Endodermal cell (in vitro differentiated cells): Measurements from ENCODE around the gene ZBTB42. TPM values are rescaled to one million over a fixed set of nuclear protein-coding genes. Genes with fewer than 3 reads are reported as not detected.
A peak's percentile ranks its signal among the peaks of the same experiment; 100 is the strongest.

ENCODE experiments used
- DNase-seq: peaks from one replicate; pipeline ENCODE4 v3.0.0-alpha.2; 2017
- H3K27ac ChIP-seq: 2 replicates; pipeline ENCODE4 v1.5.1; 2013; ENCODE audit warnings: mild to moderate bottlenecking, low read depth, low read length, moderate library complexity
- H3K27me3 ChIP-seq: 2 replicates; pipeline ENCODE4 v1.6.1; 2013; ENCODE audit warnings: mild to moderate bottlenecking, low read length, moderate library complexity; ENCODE audit not compliant: insufficient read depth, control insufficient read depth, poor library complexity, severe bottlenecking
- H3K36me3 ChIP-seq: 2 replicates; pipeline ENCODE4 v1.7.0; 2013; ENCODE audit warnings: mild to moderate bottlenecking, low read length, moderate library complexity; ENCODE audit not compliant: control insufficient read depth, insufficient read depth
- H3K4me1 ChIP-seq: one replicate; pipeline ENCODE4 v1.7.0; 2013; ENCODE audit warnings: low read length; ENCODE audit not compliant: control insufficient read depth, insufficient read depth
- H3K4me3 ChIP-seq: 2 replicates; pipeline ENCODE4 v1.5.1; 2013; ENCODE audit warnings: mild to moderate bottlenecking, low read length, moderate library complexity
- H3K9ac ChIP-seq: 2 replicates; pipeline ENCODE4 v1.6.1; 2013; ENCODE audit warnings: mild to moderate bottlenecking, low read length, moderate library complexity; ENCODE audit not compliant: poor library complexity, severe bottlenecking; ENCODE audit errors: extremely low read depth
- H3K9me3 ChIP-seq: 2 replicates; pipeline ENCODE4 v1.6.1; 2013; ENCODE audit warnings: mild to moderate bottlenecking, low read length, moderate library complexity; ENCODE audit not compliant: control insufficient read depth
- H3K27ac Mint-ChIP-seq: 2 replicates; pipeline ENCODE4 v1.8.0; 2020; ENCODE audit warnings: mixed read lengths
- H3K27me3 Mint-ChIP-seq: 2 replicates; pipeline ENCODE4 v1.8.0; 2021; ENCODE audit warnings: mild to moderate bottlenecking, mixed read lengths; ENCODE audit not compliant: insufficient read depth
- H3K36me3 Mint-ChIP-seq: 2 replicates; pipeline ENCODE4 v1.8.0; 2020; ENCODE audit warnings: low read depth, mixed read lengths
- H3K4me1 Mint-ChIP-seq: 2 replicates; pipeline ENCODE4 v1.8.0; 2020; ENCODE audit warnings: mixed read lengths
- H3K4me3 Mint-ChIP-seq: 2 replicates; pipeline ENCODE4 v1.8.0; 2020; ENCODE audit warnings: mild to moderate bottlenecking, moderate library complexity, mixed read lengths
- H3K9me3 Mint-ChIP-seq: 2 replicates; pipeline ENCODE4 v1.8.0; 2020; ENCODE audit warnings: mild to moderate bottlenecking, mixed read lengths
- CTCF ChIP-seq: fragments of 200-600 bp; sonication (generic); conservative IDR thresholded peaks from 2 replicates; pipeline ENCODE4 v1.5.0; 2021; ENCODE audit warnings: antibody characterized with exemption, mild to moderate bottlenecking
- WGBS, 2 experiments: methylation state at CpG; one replicate each; pipeline versions ENCODE4 v1.1.5 to v1.1.7; 2013; ENCODE audit warnings: missing lambda C conversion rate in 2 of 2, mixed read lengths in 1 of 2; ENCODE audit not compliant: insufficient coverage in 1 of 2, insufficient read length in 1 of 2; 5-methylcytosine and 5-hydroxymethylcytosine counted together
- total RNA-seq, 2 donors: library from RNA; stranded (reverse); fragmentation: NEBNext Ultra II Directional in 1 of 2; extraction: Animal tissue kit (Norgen Biotek cat#: 25700) in 1 of 2; gene quantifications; 2 replicates in 1 of 2; 3 replicates in 1 of 2; pipeline ENCODE4 v1.2.1, GENCODE V29; 2021

Gene ZBTB42
- total RNA-seq, 2 donors from 2014 or later: 7.7 to 8.4 TPM

GRCh38 chr14:104788873-104789663 lies 11.8 kb upstream of the ZBTB42 start:
- Mint-ChIP-seq H3K4me1 (peaks cover 8% of the 10 kb centered on the region), H3K27me3 (no peaks in the 10 kb centered on the region), H3K4me3 (no peak overlapping the region), H3K9me3 (no peaks in the 10 kb centered on the region), H3K27ac (no peak overlapping the region), H3K36me3 (peaks cover 10% of the 10 kb centered on the region)
- Histone ChIP-seq H3K9ac (no peak overlapping the region), H3K4me3 (no peak overlapping the region), H3K27ac (peak overlapping the region; percentile 49), H3K9me3 (no peaks in the 10 kb centered on the region), H3K27me3 (no peaks in the 10 kb centered on the region), H3K36me3 (peaks cover 4% of the 10 kb centered on the region), H3K4me1 (peaks cover 5% of the 10 kb centered on the region)
- WGBS, 2 experiments: 94 to 95% methylated on average over 24 to 39 of the region's 39 CpGs
- no peak for DNase-seq
- TF ChIP-seq CTCF: no peak

GRCh38 chr14:104789752-104790743 lies 10.9 kb upstream of the ZBTB42 start:
- DNase-seq: no peak
- Mint-ChIP-seq H3K4me3 (no peak overlapping the region), H3K36me3 (peaks cover 10% of the 10 kb centered on the region), H3K27ac (no peak overlapping the region), H3K4me1 (peaks cover 13% of the 10 kb centered on the region), H3K27me3 (no peaks in the 10 kb centered on the region), H3K9me3 (no peaks in the 10 kb centered on the region)
- H3K27ac ChIP-seq: no peak overlapping the region
- no peak for TF ChIP-seq CTCF
- peaks cover 4% of the 10 kb centered on the region for H3K36me3 ChIP-seq
- no peaks in the 10 kb centered on the region for H3K9me3 ChIP-seq
- 90 to 93% methylated on average over 5 to 31 of the region's 31 CpGs for WGBS, 2 experiments
- no peak overlapping the region for H3K9ac ChIP-seq
- peaks cover 9% of the 10 kb centered on the region for H3K4me1 ChIP-seq
- H3K4me3 ChIP-seq: no peak overlapping the region
- H3K27me3 ChIP-seq: no peaks in the 10 kb centered on the region

GRCh38 chr14:104791425-104791824 lies 9.5 kb upstream of the ZBTB42 start:
- Histone ChIP-seq H3K36me3 (peaks cover 4% of the 10 kb centered on the region), H3K27me3 (no peaks in the 10 kb centered on the region), H3K9me3 (no peaks in the 10 kb centered on the region), H3K9ac (no peak overlapping the region), H3K4me1 (peaks cover 15% of the 10 kb centered on the region), H3K27ac (no peak overlapping the region), H3K4me3 (no peak overlapping the region)
- no peak for TF ChIP-seq CTCF
- Mint-ChIP-seq H3K36me3 (peaks cover 10% of the 10 kb centered on the region), H3K27me3 (no peaks in the 10 kb centered on the region), H3K4me1 (peaks cover 18% of the 10 kb centered on the region), H3K4me3 (no peak overlapping the region), H3K27ac (no peak overlapping the region), H3K9me3 (no peaks in the 10 kb centered on the region)
- 89 to 100% methylated on average over 3 to 9 of the region's 9 CpGs for WGBS, 2 experiments
- DNase-seq: no peak
